Upper lobe of left lung (tissue), 6 donors: ENCODE data around the gene MLX. TPM values are rescaled to one million over a fixed set of nuclear protein-coding genes. Genes with fewer than 3 reads are reported as not detected.

Experiments used
- ATAC-seq, 2 donors: fragments of 200-7000 bp; cut with Tn5 transposase; one replicate each; pipeline ENCODE4 v1.9.1; 2022; ENCODE audit warnings: mild to moderate bottlenecking in 2 of 2, moderate library complexity in 2 of 2; ENCODE audit not compliant: low FRiP score in 2 of 2
- DNase-seq, 2 donors: peaks; one replicate each; pipeline ENCODE4 v3.0.0-alpha.2; 2019 to 2020
- H3K27ac ChIP-seq, 4 donors: fragments of 200-600 bp; sonication (generic); one replicate each; pipeline ENCODE4 v1.5.1; 2016 to 2019
- H3K27me3 ChIP-seq, 4 donors: fragments of 200-600 bp; sonication (generic); one replicate each; pipeline ENCODE4 v1.5.1; 2017 to 2019
- H3K36me3 ChIP-seq, 4 donors: fragments of 200-600 bp; sonication (generic); one replicate each; pipeline ENCODE4 v1.5.1; 2016 to 2019
- H3K4me1 ChIP-seq, 4 donors: fragments of 200-600 bp; sonication (generic); one replicate each; pipeline ENCODE4 v1.5.1; 2018 to 2019
- H3K4me3 ChIP-seq, 4 donors: fragments of 200-600 bp; sonication (generic); one replicate each; pipeline ENCODE4 v1.5.1; 2017 to 2019; ENCODE audit warnings: mild to moderate bottlenecking in 2 of 4, moderate library complexity in 1 of 4
- H3K9me3 ChIP-seq, 4 donors: fragments of 200-600 bp; sonication (generic); one replicate each; pipeline ENCODE4 v1.5.1; 2018 to 2019
- EP300 ChIP-seq, 4 donors: sonication (generic); formaldehyde crosslinking; IDR thresholded peaks; one replicate each; pipeline ENCODE4 v1.5.1; 2017; ENCODE audit warnings: antibody characterized with exemption in 4 of 4, control low read depth in 2 of 4
- POLR2A ChIP-seq, 4 donors: fragments of 450-650 bp; IDR thresholded peaks; one replicate each; pipeline ENCODE4 v1.5.1; 2016 to 2017; ENCODE audit warnings: antibody characterized with exemption in 4 of 4, mild to moderate bottlenecking in 2 of 4
- POLR2AphosphoS5 ChIP-seq, 2 donors: sonication (generic); formaldehyde crosslinking; IDR thresholded peaks; one replicate each; pipeline ENCODE4 v1.5.1; 2017; ENCODE audit warnings: antibody characterized with exemption in 2 of 2
- WGBS, 2 donors: methylation state at CpG; one replicate each; pipeline ENCODE4 v1.1.5; 2017 to 2018; 5-methylcytosine and 5-hydroxymethylcytosine counted together
- total RNA-seq, 6 donors: library from RNA; depleted of rRNA in 4 of 6; stranded (reverse); fragments of >200 nt in 4 of 6; gene quantifications; one replicate each; pipeline versions ENCODE4 v1.1.0 to v1.2.1, GENCODE V29; 2016 to 2021
- TF ChIP-seq, protein P1 (sequence below), 6 experiments: fragments of 450-650 bp in 4 of 6; fragments of 200-600 bp in 2 of 6; sonication (generic) in 2 of 6; IDR thresholded peaks; one replicate each; pipeline ENCODE4 v1.5.1; 2016 to 2019; ENCODE audit warnings: antibody characterized with exemption in 6 of 6
- donor health status: DM: no; HTN: no; CAD: no; lungs with moderate emphysema.
- donor health status: DM: no; HTN: yes; CAD: no; lungs with severe emphysema.

Gene MLX
- total RNA-seq, 6 donors from 2014 or later = 61.8 to 104 (median 83.5) TPM

DNA sequence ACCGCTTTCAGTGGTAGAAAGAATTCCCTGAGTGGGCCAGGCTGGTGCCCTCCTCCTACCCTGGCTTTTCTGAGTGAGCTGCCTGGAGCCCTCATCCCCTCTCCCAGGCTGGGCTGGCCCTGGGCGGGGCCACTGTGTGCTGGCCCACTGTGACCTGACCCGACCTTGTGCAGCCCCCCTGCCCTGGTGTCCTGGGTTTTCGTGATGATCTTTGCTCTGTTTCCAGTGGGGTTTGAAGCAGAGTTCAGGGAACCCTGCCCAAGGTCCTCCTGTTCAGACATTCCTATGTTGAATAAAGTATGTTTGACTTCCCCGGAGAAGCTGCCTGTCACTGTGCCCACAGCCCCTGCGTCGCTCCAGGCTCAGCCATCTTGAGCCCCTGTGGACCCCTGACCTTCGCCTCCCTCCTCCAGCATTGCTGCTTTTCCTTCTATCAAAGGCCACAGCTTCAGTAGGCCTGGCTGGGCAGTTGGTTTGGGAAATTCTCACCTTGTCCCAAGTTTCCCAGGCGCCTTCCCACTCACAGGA is 44.6 kb upstream of the MLX start:
- ATAC-seq = no peak
- TF ChIP-seq EP300 (IDR thresholded peaks at IDR 0.05) = no peak
- TF ChIP-seq POLR2A (IDR thresholded peaks at IDR 0.05) = no peak
- no peak for TF ChIP-seq POLR2AphosphoS5 (IDR thresholded peaks at IDR 0.05)
- no peaks in the 10 kb centered on the region for H3K27me3 ChIP-seq
- H3K4me3 ChIP-seq = no peak overlapping the region
- peaks cover 0 to 25% (median 18%) of the 10 kb centered on the region in 4 donors for H3K36me3 ChIP-seq
- peak in 1 of 2 donors; percentile 51 for DNase-seq
- H3K9me3 ChIP-seq = no peaks in the 10 kb centered on the region
- peak overlapping the region; percentile 84 to 92 (median 90) for H3K27ac ChIP-seq
- 79 to 100% methylated on average over 1 to 9 of the region's 9 CpGs for WGBS, 2 donors
- peaks cover 61 to 76% (median 72%) of the 10 kb centered on the region in 4 donors for H3K4me1 ChIP-seq

- Histone ChIP-seq H3K36me3 (peaks cover 0 to 25% (median 18%) of the 10 kb centered on the region in 4 donors), H3K27me3 (no peaks in the 10 kb centered on the region), H3K4me3 (no peak overlapping the region), H3K9me3 (no peaks in the 10 kb centered on the region), H3K27ac (peak overlapping the region; percentile 84 to 92 (median 90)), H3K4me1 (peaks cover 56 to 70% (median 70%) of the 10 kb centered on the region in 4 donors)
- DNase-seq (no peak), ATAC-seq (no peak)
- 84 to 89% methylated on average over 7 to 8 of the region's 8 CpGs for WGBS, 2 donors
- TF ChIP-seq, protein P1, sequence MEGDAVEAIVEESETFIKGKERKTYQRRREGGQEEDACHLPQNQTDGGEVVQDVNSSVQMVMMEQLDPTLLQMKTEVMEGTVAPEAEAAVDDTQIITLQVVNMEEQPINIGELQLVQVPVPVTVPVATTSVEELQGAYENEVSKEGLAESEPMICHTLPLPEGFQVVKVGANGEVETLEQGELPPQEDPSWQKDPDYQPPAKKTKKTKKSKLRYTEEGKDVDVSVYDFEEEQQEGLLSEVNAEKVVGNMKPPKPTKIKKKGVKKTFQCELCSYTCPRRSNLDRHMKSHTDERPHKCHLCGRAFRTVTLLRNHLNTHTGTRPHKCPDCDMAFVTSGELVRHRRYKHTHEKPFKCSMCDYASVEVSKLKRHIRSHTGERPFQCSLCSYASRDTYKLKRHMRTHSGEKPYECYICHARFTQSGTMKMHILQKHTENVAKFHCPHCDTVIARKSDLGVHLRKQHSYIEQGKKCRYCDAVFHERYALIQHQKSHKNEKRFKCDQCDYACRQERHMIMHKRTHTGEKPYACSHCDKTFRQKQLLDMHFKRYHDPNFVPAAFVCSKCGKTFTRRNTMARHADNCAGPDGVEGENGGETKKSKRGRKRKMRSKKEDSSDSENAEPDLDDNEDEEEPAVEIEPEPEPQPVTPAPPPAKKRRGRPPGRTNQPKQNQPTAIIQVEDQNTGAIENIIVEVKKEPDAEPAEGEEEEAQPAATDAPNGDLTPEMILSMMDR (IDR thresholded peaks at IDR 0.05) = no peak
- no peak for TF ChIP-seq POLR2A (IDR thresholded peaks at IDR 0.05)
- TF ChIP-seq EP300 (IDR thresholded peaks at IDR 0.05) = no peak
- TF ChIP-seq POLR2AphosphoS5 (IDR thresholded peaks at IDR 0.05) = no peak
These were observed 44.1 kb upstream of the MLX start for GRCh38 chr17:42522798-42523278.

- H3K9me3 ChIP-seq = no peaks in the 10 kb centered on the region
- DNase-seq = no peak
- no peak overlapping the region for H3K4me3 ChIP-seq
- H3K4me1 ChIP-seq = peaks cover 38 to 61% (median 49%) of the 10 kb centered on the region in 4 donors
- ATAC-seq = peak in 1 of 2 donors; percentile 33
- H3K36me3 ChIP-seq = peaks cover 0 to 25% (median 18%) of the 10 kb centered on the region in 4 donors
- H3K27me3 ChIP-seq = no peaks in the 10 kb centered on the region
- no peak for TF ChIP-seq POLR2AphosphoS5 (IDR thresholded peaks at IDR 0.05)
- TF ChIP-seq EP300 (IDR thresholded peaks at IDR 0.05) = no peak
- TF ChIP-seq, protein P1 (IDR thresholded peaks at IDR 0.05) = no peak
- TF ChIP-seq POLR2A (IDR thresholded peaks at IDR 0.05) = no peak
- peak overlapping the region in 1 of 4 donors; percentile 29 for H3K27ac ChIP-seq
- 85 to 87% methylated on average over 2 of the region's 2 CpGs for WGBS, 2 donors
These were observed 41.7 kb upstream of the MLX start for GRCh38 chr17:42525221-42525620.

- no peak for TF ChIP-seq POLR2A (IDR thresholded peaks at IDR 0.05)
- no peak for TF ChIP-seq EP300 (IDR thresholded peaks at IDR 0.05)
- TF ChIP-seq, protein P1 (IDR thresholded peaks at IDR 0.05) = no peak
- no peak for TF ChIP-seq POLR2AphosphoS5 (IDR thresholded peaks at IDR 0.05)
- Histone ChIP-seq H3K27me3 (no peaks in the 10 kb centered on the region), H3K27ac (peak overlapping the region in 2 of 4 donors; percentile 24 to 59), H3K4me3 (no peak overlapping the region), H3K36me3 (peaks cover 0 to 23% (median 18%) of the 10 kb centered on the region in 4 donors), H3K9me3 (no peaks in the 10 kb centered on the region), H3K4me1 (peaks cover 30 to 61% (median 48%) of the 10 kb centered on the region in 4 donors)
- DNase-seq = no peak
- peak; percentile 60 to 67 for ATAC-seq
- WGBS, 2 donors = 88 to 89% methylated on average over 6 of the region's 6 CpGs
These were observed 40.9 kb upstream of the MLX start for GRCh38 chr17:42526031-42526444.

- H3K4me1 ChIP-seq = peaks cover 17 to 58% (median 40%) of the 10 kb centered on the region in 4 donors
- no peak for ATAC-seq
- no peaks in the 10 kb centered on the region for H3K9me3 ChIP-seq
- no peak overlapping the region for H3K27ac ChIP-seq
- DNase-seq = no peak
- H3K27me3 ChIP-seq = no peaks in the 10 kb centered on the region
- TF ChIP-seq EP300 (IDR thresholded peaks at IDR 0.05) (no peak), POLR2AphosphoS5 (IDR thresholded peaks at IDR 0.05) (no peak), POLR2A (IDR thresholded peaks at IDR 0.05) (no peak)
- TF ChIP-seq, protein P1 (IDR thresholded peaks at IDR 0.05) = no peak
- no peak overlapping the region for H3K4me3 ChIP-seq
- WGBS, 2 donors = 90 to 91% methylated on average over 6 of the region's 6 CpGs
- peaks cover 0 to 5% (median 2%) of the 10 kb centered on the region in 4 donors for H3K36me3 ChIP-seq
These were observed 39.0 kb upstream of the MLX start for GRCh38 chr17:42527932-42528331.
